ENCODE measurements around the gene B3GALT4. TPM values are rescaled to one million over a fixed set of nuclear protein-coding genes. Genes with fewer than 3 reads are reported as not detected.

Gene B3GALT4
- total RNA-seq, 3 donors from 2014 or later (not counting 1 experiment from before 2014, with no cell fraction given), result 22.7 to 24.1 (median 23.1) TPM

DNA sequence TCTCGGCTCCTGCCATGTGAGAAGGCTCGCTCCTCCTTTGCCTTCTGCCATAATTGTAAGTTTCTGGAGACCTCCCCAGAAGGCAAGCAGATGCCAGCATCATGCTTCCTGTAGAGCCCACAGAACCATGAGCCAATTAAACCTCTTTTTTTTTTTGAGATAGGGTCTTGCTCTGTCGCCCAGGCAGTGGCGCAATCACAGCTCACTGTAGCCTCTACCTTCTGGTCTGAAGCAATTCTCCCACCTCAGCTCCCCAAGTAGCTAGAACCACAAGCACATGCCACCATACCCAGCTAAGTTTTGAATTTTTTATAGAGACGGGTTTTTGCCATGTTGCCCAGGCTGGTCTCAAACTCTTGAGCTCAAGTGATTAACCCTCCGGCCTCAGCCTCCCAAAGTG, 40.1 kb upstream of the B3GALT4 start:
- Mint-ChIP-seq H3K27ac (no peak overlapping the region), H3K9me3 (no peaks in the 10 kb centered on the region), H3K36me3 (no peaks in the 10 kb centered on the region), H3K27me3 (ENCODE audit: low read depth in 2 of 2) (peaks cover 34 to 40% of the 10 kb centered on the region in 2 donors), H3K4me3 (no peak overlapping the region), H3K4me1 (no peaks in the 10 kb centered on the region)
- TF ChIP-seq, protein P1, sequence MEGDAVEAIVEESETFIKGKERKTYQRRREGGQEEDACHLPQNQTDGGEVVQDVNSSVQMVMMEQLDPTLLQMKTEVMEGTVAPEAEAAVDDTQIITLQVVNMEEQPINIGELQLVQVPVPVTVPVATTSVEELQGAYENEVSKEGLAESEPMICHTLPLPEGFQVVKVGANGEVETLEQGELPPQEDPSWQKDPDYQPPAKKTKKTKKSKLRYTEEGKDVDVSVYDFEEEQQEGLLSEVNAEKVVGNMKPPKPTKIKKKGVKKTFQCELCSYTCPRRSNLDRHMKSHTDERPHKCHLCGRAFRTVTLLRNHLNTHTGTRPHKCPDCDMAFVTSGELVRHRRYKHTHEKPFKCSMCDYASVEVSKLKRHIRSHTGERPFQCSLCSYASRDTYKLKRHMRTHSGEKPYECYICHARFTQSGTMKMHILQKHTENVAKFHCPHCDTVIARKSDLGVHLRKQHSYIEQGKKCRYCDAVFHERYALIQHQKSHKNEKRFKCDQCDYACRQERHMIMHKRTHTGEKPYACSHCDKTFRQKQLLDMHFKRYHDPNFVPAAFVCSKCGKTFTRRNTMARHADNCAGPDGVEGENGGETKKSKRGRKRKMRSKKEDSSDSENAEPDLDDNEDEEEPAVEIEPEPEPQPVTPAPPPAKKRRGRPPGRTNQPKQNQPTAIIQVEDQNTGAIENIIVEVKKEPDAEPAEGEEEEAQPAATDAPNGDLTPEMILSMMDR (IDR thresholded peaks at IDR 0.05), result no peak
- WGBS (ENCODE audit: insufficient coverage), result 91% methylated on average over 6 of the region's 6 CpGs
- Histone ChIP-seq H3K36me3 (ENCODE audit: control insufficient read depth, insufficient read depth, low read length) (no peaks in the 10 kb centered on the region), H3K27ac (ENCODE audit: low read length) (no peak overlapping the region), H3K27me3 (ENCODE audit: control insufficient read depth, insufficient read depth, low read length) (peaks cover 3% of the 10 kb centered on the region), H3K9me3 (ENCODE audit: control insufficient read depth, insufficient read depth, low read length) (no peaks in the 10 kb centered on the region), H3K4me3 (ENCODE audit: low read length) (no peak overlapping the region), H3K4me1 (ENCODE audit: control insufficient read depth, insufficient read depth, low read length) (no peaks in the 10 kb centered on the region)
- ATAC-seq (no peak), DNase-seq (no peak)
- intact Hi-C loops (cut with micrococcal nuclease), result no loop called here

DNA sequence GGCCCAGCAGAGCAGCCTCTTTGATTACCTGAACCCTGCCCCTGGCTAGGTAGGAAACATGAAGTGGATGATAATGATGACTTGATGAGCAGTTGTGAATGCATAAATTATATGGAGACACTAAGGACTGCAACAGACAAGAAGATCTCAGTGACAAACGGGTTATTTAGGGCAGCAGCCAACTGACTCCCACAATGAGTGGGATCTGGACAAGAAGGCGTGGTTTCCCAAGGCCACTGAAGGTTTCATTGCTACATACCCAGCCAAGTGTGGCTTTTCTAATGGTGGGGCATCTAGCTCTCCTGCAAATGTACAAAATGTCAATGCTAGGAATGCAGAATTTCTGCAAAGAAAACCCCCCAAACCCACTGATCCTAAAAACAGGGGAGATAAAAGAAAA, 39.2 kb upstream of the B3GALT4 start:
- H3K27me3 Mint-ChIP-seq (ENCODE audit: low read depth in 2 of 2), result peaks cover 38 to 42% of the 10 kb centered on the region in 2 donors
- peaks cover 3% of the 10 kb centered on the region for H3K27me3 ChIP-seq (ENCODE audit: control insufficient read depth, insufficient read depth, low read length)

DNA sequence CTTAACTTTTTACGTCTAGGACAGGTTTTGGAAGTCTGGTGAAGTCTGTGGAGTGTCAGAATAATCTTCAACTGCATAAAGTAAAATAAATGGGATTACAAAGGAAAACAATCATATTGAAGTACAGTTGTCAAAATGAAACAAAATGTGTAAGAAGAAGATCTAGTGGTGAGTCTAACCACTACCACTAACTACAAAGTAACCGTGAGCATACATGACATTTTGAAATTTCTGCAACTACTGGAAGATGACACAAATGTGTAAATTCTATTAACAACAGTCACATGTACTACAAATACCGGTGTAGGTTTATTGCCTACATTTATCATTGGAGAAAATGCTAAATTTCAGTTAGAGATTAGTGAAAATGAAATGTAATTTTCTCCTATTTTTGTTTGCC, 35.0 kb upstream of the B3GALT4 start:
- Histone ChIP-seq H3K27me3 (ENCODE audit: control insufficient read depth, insufficient read depth, low read length) (no peaks in the 10 kb centered on the region), H3K36me3 (ENCODE audit: control insufficient read depth, insufficient read depth, low read length) (no peaks in the 10 kb centered on the region), H3K27ac (ENCODE audit: low read length) (no peak overlapping the region), H3K9me3 (ENCODE audit: control insufficient read depth, insufficient read depth, low read length) (no peaks in the 10 kb centered on the region), H3K4me3 (ENCODE audit: low read length) (no peak overlapping the region), H3K4me1 (ENCODE audit: control insufficient read depth, insufficient read depth, low read length) (no peaks in the 10 kb centered on the region)
- Mint-ChIP-seq H3K27me3 (ENCODE audit: low read depth in 2 of 2) (peaks cover 20 to 28% of the 10 kb centered on the region in 2 donors), H3K27ac (no peak overlapping the region), H3K36me3 (no peaks in the 10 kb centered on the region), H3K4me1 (no peaks in the 10 kb centered on the region), H3K9me3 (no peaks in the 10 kb centered on the region), H3K4me3 (no peak overlapping the region)
- ATAC-seq (no peak), DNase-seq (peak in 1 of 2 donors; percentile 19)
- intact Hi-C loops (cut with micrococcal nuclease), result no loop called here
- TF ChIP-seq, protein P1 (IDR thresholded peaks at IDR 0.05), result no peak
- no CpG with 5 or more reads among the region's 3 CpGs for WGBS (ENCODE audit: insufficient coverage)

More for the DNA sequence above, 39.2 kb upstream of the B3GALT4 start:
- Histone ChIP-seq H3K36me3 (ENCODE audit: control insufficient read depth, insufficient read depth, low read length) (no peaks in the 10 kb centered on the region), H3K27ac (ENCODE audit: low read length) (no peak overlapping the region), H3K4me3 (ENCODE audit: low read length) (no peak overlapping the region), H3K9me3 (ENCODE audit: control insufficient read depth, insufficient read depth, low read length) (no peaks in the 10 kb centered on the region), H3K4me1 (ENCODE audit: control insufficient read depth, insufficient read depth, low read length) (no peaks in the 10 kb centered on the region)
- ATAC-seq, result no peak
- WGBS (ENCODE audit: insufficient coverage), result 77% methylated on average over 2 of the region's 2 CpGs
- no peak for DNase-seq
- Mint-ChIP-seq H3K4me1 (no peaks in the 10 kb centered on the region), H3K4me3 (no peak overlapping the region), H3K36me3 (no peaks in the 10 kb centered on the region), H3K9me3 (no peaks in the 10 kb centered on the region), H3K27ac (no peak overlapping the region)
- TF ChIP-seq, protein P1 (IDR thresholded peaks at IDR 0.05), result no peak
- intact Hi-C loops (cut with micrococcal nuclease), result no loop called here

DNA sequence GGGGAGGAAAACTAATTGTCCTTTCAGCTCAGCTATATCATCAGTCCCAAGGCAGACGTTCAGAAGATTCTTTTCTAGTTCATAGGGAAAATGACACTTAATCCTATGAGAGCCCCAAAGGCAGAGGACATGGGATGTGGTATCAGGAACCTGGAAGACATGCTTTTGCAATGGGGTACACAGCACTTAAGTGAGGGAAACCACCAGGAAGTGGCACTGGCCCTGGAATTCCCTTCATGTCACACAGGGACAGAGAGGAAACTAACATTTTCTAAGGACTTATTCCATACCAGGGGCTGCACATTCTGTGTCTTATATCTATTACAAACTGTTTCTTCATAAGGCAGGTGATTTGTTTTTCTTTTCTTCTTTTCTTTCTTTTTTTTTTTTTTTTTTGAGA, 33.4 kb upstream of the B3GALT4 start:
- Mint-ChIP-seq H3K27me3 (ENCODE audit: low read depth in 2 of 2) (peaks cover 20 to 28% of the 10 kb centered on the region in 2 donors), H3K9me3 (no peaks in the 10 kb centered on the region), H3K36me3 (no peaks in the 10 kb centered on the region), H3K27ac (no peak overlapping the region), H3K4me1 (peaks cover 2 to 8% of the 10 kb centered on the region in 2 donors), H3K4me3 (no peak overlapping the region)
- Histone ChIP-seq H3K4me3 (ENCODE audit: low read length) (no peak overlapping the region), H3K4me1 (ENCODE audit: control insufficient read depth, insufficient read depth, low read length) (peaks cover 8% of the 10 kb centered on the region), H3K27me3 (ENCODE audit: control insufficient read depth, insufficient read depth, low read length) (no peaks in the 10 kb centered on the region), H3K27ac (ENCODE audit: low read length) (no peak overlapping the region), H3K9me3 (ENCODE audit: control insufficient read depth, insufficient read depth, low read length) (no peaks in the 10 kb centered on the region), H3K36me3 (ENCODE audit: control insufficient read depth, insufficient read depth, low read length) (no peaks in the 10 kb centered on the region)
- no peak for DNase-seq
- TF ChIP-seq, protein P1 (IDR thresholded peaks at IDR 0.05), result no peak
- no peak for ATAC-seq
- intact Hi-C loops (cut with micrococcal nuclease), result no loop called here
- WGBS (ENCODE audit: insufficient coverage), result 38% methylated on average over 1 of the region's 1 CpG

Data from natural killer cell (primary cell).